Measurements from ENCODE around the gene ALX4.

GRCh38 chr11:44310206-44310462 lies 195 bp upstream of the ALX4 start:
- TF ChIP-seq CTCF (conservative IDR thresholded peaks at IDR 0.05; ENCODE audit: low read depth in 2 of 2), result no peak
- no peak for TF ChIP-seq EZH2phosphoT487 (IDR thresholded peaks at IDR 0.05; ENCODE audit: unreplicated experiment)
- TF ChIP-seq REST (IDR thresholded peaks at IDR 0.05; ENCODE audit: unreplicated experiment), result no peak
- TF ChIP-seq EZH2 (IDR thresholded peaks at IDR 0.05; ENCODE audit: low read depth, unreplicated experiment), result no peak
- TF ChIP-seq JUNB (IDR thresholded peaks at IDR 0.05; ENCODE audit: unreplicated experiment), result no peak
- no peak for TF ChIP-seq POLR2AphosphoS5 (IDR thresholded peaks at IDR 0.05; ENCODE audit: low read depth)
- TF ChIP-seq NANOG (IDR thresholded peaks at IDR 0.05; ENCODE audit: borderline replicate concordance), result no peak
- TF ChIP-seq ZNF331 (CRISPR knock-in tag; IDR thresholded peaks at IDR 0.05; ENCODE audit: low read depth), result no peak
- no peak for TF ChIP-seq ETS1 (IDR thresholded peaks at IDR 0.05)

All from GM23338 (cell line).